ENCODE results near the gene ZNF827.

ZNF827 gene

DNA sequence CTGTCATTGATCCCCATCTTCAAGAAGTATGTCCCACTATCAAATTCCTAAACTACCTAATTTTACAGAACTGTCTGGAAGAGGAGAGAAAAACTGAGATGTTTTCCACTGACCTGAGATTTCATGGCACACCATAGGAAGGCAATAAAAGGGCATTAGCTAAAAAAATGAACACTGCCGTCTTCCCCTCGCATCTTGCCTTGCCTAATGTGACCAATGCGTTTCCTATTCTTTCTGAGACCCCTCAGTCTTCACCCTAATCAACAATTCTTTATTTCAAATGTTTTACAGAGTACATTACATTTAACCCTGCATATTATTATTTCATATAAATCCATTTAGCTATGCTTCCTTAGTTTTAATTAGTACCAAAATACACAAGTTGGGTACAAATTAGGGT is 43.6 kb downstream of the ZNF827 start:
- no peak for ATAC-seq

GRCh38 chr4:145891958-145892357 is 46.7 kb downstream of the ZNF827 start:
- no peak for ATAC-seq
- TF ChIP-seq ISL1 (CRISPR knock-in tag; IDR thresholded peaks at IDR 0.05) = no peak
- TF ChIP-seq SNAI2 (CRISPR knock-in tag; IDR thresholded peaks at IDR 0.05) = no peak
- TF ChIP-seq ZNF565 (CRISPR knock-in tag; conservative IDR thresholded peaks at IDR 0.05; ENCODE audit: low read depth) = no peak
- TF ChIP-seq ZNF8 (CRISPR knock-in tag; IDR thresholded peaks at IDR 0.05) = no peak
- TF ChIP-seq CREB5 (CRISPR knock-in tag; IDR thresholded peaks at IDR 0.05; ENCODE audit: low read depth) = no peak
- TF ChIP-seq ZFP30 (CRISPR knock-in tag; IDR thresholded peaks at IDR 0.05) = no peak
- no peak for TF ChIP-seq ZC3H10 (CRISPR knock-in tag; IDR thresholded peaks at IDR 0.05)
- TF ChIP-seq, protein P1, sequence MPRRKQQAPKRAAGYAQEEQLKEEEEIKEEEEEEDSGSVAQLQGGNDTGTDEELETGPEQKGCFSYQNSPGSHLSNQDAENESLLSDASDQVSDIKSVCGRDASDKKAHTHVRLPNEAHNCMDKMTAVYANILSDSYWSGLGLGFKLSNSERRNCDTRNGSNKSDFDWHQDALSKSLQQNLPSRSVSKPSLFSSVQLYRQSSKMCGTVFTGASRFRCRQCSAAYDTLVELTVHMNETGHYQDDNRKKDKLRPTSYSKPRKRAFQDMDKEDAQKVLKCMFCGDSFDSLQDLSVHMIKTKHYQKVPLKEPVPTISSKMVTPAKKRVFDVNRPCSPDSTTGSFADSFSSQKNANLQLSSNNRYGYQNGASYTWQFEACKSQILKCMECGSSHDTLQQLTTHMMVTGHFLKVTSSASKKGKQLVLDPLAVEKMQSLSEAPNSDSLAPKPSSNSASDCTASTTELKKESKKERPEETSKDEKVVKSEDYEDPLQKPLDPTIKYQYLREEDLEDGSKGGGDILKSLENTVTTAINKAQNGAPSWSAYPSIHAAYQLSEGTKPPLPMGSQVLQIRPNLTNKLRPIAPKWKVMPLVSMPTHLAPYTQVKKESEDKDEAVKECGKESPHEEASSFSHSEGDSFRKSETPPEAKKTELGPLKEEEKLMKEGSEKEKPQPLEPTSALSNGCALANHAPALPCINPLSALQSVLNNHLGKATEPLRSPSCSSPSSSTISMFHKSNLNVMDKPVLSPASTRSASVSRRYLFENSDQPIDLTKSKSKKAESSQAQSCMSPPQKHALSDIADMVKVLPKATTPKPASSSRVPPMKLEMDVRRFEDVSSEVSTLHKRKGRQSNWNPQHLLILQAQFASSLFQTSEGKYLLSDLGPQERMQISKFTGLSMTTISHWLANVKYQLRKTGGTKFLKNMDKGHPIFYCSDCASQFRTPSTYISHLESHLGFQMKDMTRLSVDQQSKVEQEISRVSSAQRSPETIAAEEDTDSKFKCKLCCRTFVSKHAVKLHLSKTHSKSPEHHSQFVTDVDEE (CRISPR knock-in tag; IDR thresholded peaks at IDR 0.05) = no peak
- TF ChIP-seq PPARA (CRISPR knock-in tag; IDR thresholded peaks at IDR 0.05; ENCODE audit: borderline replicate concordance) = no peak
- TF ChIP-seq ARNTL (CRISPR knock-in tag; IDR thresholded peaks at IDR 0.05; ENCODE audit: borderline replicate concordance, low read depth) = no peak
- no peak for TF ChIP-seq ZFP3 (CRISPR knock-in tag; IDR thresholded peaks at IDR 0.05)
- TF ChIP-seq CSDC2 (CRISPR knock-in tag; IDR thresholded peaks at IDR 0.05) = no peak
- no peak for TF ChIP-seq ZNF70 (CRISPR knock-in tag; IDR thresholded peaks at IDR 0.05)
- TF ChIP-seq, protein P2, sequence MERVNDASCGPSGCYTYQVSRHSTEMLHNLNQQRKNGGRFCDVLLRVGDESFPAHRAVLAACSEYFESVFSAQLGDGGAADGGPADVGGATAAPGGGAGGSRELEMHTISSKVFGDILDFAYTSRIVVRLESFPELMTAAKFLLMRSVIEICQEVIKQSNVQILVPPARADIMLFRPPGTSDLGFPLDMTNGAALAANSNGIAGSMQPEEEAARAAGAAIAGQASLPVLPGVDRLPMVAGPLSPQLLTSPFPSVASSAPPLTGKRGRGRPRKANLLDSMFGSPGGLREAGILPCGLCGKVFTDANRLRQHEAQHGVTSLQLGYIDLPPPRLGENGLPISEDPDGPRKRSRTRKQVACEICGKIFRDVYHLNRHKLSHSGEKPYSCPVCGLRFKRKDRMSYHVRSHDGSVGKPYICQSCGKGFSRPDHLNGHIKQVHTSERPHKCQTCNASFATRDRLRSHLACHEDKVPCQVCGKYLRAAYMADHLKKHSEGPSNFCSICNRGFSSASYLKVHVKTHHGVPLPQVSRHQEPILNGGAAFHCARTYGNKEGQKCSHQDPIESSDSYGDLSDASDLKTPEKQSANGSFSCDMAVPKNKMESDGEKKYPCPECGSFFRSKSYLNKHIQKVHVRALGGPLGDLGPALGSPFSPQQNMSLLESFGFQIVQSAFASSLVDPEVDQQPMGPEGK (CRISPR knock-in tag; IDR thresholded peaks at IDR 0.05; ENCODE audit: borderline replicate concordance) = no peak
- TF ChIP-seq TOX (CRISPR knock-in tag; IDR thresholded peaks at IDR 0.05; ENCODE audit: borderline replicate concordance) = no peak
- no peak for TF ChIP-seq BACH2 (CRISPR knock-in tag; IDR thresholded peaks at IDR 0.05; ENCODE audit: borderline replicate concordance)
- no peak for TF ChIP-seq CSRNP3 (CRISPR knock-in tag; IDR thresholded peaks at IDR 0.05)
- TF ChIP-seq RARB (CRISPR knock-in tag; IDR thresholded peaks at IDR 0.05) = no peak

More for the DNA sequence above, 43.6 kb downstream of the ZNF827 start:
- TF ChIP-seq ESRRG (CRISPR knock-in tag; IDR thresholded peaks at IDR 0.05) (no peak), ZNF8 (CRISPR knock-in tag; IDR thresholded peaks at IDR 0.05) (no peak), ZNF70 (CRISPR knock-in tag; IDR thresholded peaks at IDR 0.05) (peak; percentile 92), ZNF565 (CRISPR knock-in tag; conservative IDR thresholded peaks at IDR 0.05; ENCODE audit: low read depth) (no peak)
- TF ChIP-seq, protein P2 (CRISPR knock-in tag; IDR thresholded peaks at IDR 0.05; ENCODE audit: borderline replicate concordance) = no peak

- ATAC-seq = no peak
- TF ChIP-seq ESRRG (CRISPR knock-in tag; IDR thresholded peaks at IDR 0.05) (no peak), TCF4 (CRISPR knock-in tag; IDR thresholded peaks at IDR 0.05; ENCODE audit: borderline replicate concordance) (no peak), ZNF8 (CRISPR knock-in tag; IDR thresholded peaks at IDR 0.05) (no peak), CSDC2 (CRISPR knock-in tag; IDR thresholded peaks at IDR 0.05) (no peak), BACH2 (CRISPR knock-in tag; IDR thresholded peaks at IDR 0.05; ENCODE audit: borderline replicate concordance) (no peak), ZFP3 (CRISPR knock-in tag; IDR thresholded peaks at IDR 0.05) (no peak), CSRNP3 (CRISPR knock-in tag; IDR thresholded peaks at IDR 0.05) (no peak), CREB5 (CRISPR knock-in tag; IDR thresholded peaks at IDR 0.05; ENCODE audit: low read depth) (no peak), ZFP30 (CRISPR knock-in tag; IDR thresholded peaks at IDR 0.05) (no peak)
These were observed 47.9 kb downstream of the ZNF827 start for GRCh38 chr4:145890689-145891088.
